ENCODE measurements around the gene APIP.

APIP gene

DNA sequence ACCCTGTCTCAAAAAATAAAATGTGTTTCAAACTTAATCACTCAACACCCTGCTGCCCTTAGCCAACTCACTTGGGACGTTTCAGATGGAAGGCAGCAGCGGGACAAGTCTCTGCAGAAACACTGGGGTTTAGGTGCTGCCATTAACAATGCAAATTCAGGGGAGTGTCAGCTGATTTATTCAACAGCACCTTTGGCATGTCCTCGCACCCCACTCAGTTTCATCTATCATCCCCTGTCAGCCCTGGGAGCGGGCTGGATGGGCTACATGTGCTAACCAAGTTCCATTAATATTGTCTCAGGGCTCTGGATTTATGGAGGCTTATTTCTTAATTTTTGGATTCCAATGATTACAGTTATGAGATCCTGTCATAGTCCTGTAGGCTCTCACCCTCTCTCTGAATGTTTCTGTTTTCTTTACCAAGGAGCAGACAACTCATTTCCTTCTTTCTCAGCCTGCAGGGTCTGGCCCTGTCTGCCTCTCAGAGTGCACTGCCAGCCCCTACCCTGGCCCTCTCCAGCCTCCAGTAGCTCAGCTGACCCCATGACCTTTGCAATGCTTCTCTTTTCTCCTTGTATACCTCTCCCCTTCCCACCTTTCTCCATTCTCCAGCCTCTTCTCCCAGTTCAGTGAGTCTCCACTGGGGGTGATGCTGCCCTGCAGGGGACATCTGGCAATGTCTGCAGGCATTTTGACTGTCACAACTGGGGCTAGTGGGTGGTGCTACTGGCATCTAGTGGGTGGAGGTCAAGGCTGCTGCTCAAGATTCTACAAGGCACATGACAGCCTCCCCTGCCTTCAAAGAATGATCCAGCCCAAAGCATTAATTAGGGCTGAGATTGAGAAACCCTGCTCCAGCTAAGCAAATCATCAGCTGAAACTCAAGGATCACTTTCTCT, 79.0 kb downstream of the APIP start:
- no peak for DNase-seq

DNA sequence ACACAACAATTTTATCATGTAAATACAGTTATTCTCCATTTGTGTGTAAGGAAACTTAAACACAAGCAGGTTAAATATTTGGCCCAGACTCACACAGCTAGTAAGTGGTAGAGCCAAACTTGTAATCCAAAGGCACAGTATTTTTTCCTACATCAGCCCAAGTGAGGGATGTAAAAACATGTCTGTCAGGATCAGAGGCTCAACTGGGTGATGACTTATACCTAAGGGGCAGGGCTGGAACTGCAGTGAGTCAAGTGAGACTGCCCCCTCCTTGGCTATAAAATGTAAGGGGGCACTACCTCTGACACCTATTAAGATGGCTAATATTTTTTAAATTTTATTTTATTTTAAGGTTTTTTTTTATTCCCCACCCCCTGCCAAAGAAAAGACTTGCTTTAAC, 82.6 kb downstream of the APIP start:
- no peak for DNase-seq
